Activated CD4-positive, alpha-beta T cell treated with anti-CD3 and anti-CD28 coated beads, Interleukin-2, amount 50 U/mL, for 16 hours (primary cell): ENCODE results near the gene EEF1AKMT1.

ENCODE experiments used
- DNase-seq: peaks from one replicate; pipeline ENCODE4 v3.0.0-alpha.2; 2020

Gene EEF1AKMT1

GRCh38 chr13:20717581-20718542 lies 55.9 kb downstream of the EEF1AKMT1 start:
- DNase-seq = no peak

GRCh38 chr13:20716951-20717350 lies 56.8 kb downstream of the EEF1AKMT1 start:
- DNase-seq = no peak

GRCh38 chr13:20715330-20715712 lies 58.4 kb downstream of the EEF1AKMT1 start:
- DNase-seq = no peak

- no peak for DNase-seq
Measured at GRCh38 chr13:20714563-20715329, 59.0 kb downstream of the EEF1AKMT1 start.

- DNase-seq = no peak
Measured at GRCh38 chr13:20714161-20714560, 59.6 kb downstream of the EEF1AKMT1 start.

GRCh38 chr13:20713751-20714150 lies 60.0 kb downstream of the EEF1AKMT1 start:
- DNase-seq = no peak

- no peak for DNase-seq
Measured at GRCh38 chr13:20713014-20713376, 60.8 kb downstream of the EEF1AKMT1 start.

- DNase-seq = no peak
Measured at GRCh38 chr13:20711301-20712044, 62.3 kb downstream of the EEF1AKMT1 start.

- DNase-seq = no peak
Measured at GRCh38 chr13:20709782-20710181, 64.0 kb downstream of the EEF1AKMT1 start.

- no peak for DNase-seq
Measured at GRCh38 chr13:20709369-20709768, 64.4 kb downstream of the EEF1AKMT1 start.

GRCh38 chr13:20708216-20708615 lies 65.5 kb downstream of the EEF1AKMT1 start:
- no peak for DNase-seq

GRCh38 chr13:20706661-20707060 lies 67.1 kb downstream of the EEF1AKMT1 start:
- no peak for DNase-seq

- no peak for DNase-seq
Measured at GRCh38 chr13:20704459-20705069, 69.2 kb downstream of the EEF1AKMT1 start.

- DNase-seq = peak; percentile 66
Measured at GRCh38 chr13:20703780-20704458, 69.8 kb downstream of the EEF1AKMT1 start.

- DNase-seq = peak; percentile 22
Measured at GRCh38 chr13:20702915-20703779, 70.6 kb downstream of the EEF1AKMT1 start, which contains the start of gene IL17D. TSS of gene IL17D (plus strand) at chr13:20703699. CDS start at chr13:20704002, 303 bp downstream.

- DNase-seq = no peak
Measured at GRCh38 chr13:20702530-20702914, 71.2 kb downstream of the EEF1AKMT1 start.

- DNase-seq = no peak
Measured at GRCh38 chr13:20701461-20701860, 72.3 kb downstream of the EEF1AKMT1 start.

- DNase-seq = no peak
Measured at GRCh38 chr13:20700288-20700687, 73.5 kb downstream of the EEF1AKMT1 start.

- no peak for DNase-seq
Measured at GRCh38 chr13:20699715-20700114, 74.0 kb downstream of the EEF1AKMT1 start.

GRCh38 chr13:20696073-20696472 lies 77.7 kb downstream of the EEF1AKMT1 start:
- DNase-seq = no peak

GRCh38 chr13:20691616-20692015 lies 82.1 kb downstream of the EEF1AKMT1 start:
- DNase-seq = no peak
